GM12873 (cell line): ENCODE measurements around the gene TNS1.

Experiments
- TF ChIP-seq, protein P1 (sequence below): IDR thresholded peaks from 2 replicates; pipeline ENCODE4 v1.5.1; 2012; ENCODE audit warnings: low read depth, mild to moderate bottlenecking, moderate library complexity, low read length, control low read depth; ENCODE audit not compliant: insufficient read depth; ENCODE audit errors: missing control alignments

Gene TNS1

DNA sequence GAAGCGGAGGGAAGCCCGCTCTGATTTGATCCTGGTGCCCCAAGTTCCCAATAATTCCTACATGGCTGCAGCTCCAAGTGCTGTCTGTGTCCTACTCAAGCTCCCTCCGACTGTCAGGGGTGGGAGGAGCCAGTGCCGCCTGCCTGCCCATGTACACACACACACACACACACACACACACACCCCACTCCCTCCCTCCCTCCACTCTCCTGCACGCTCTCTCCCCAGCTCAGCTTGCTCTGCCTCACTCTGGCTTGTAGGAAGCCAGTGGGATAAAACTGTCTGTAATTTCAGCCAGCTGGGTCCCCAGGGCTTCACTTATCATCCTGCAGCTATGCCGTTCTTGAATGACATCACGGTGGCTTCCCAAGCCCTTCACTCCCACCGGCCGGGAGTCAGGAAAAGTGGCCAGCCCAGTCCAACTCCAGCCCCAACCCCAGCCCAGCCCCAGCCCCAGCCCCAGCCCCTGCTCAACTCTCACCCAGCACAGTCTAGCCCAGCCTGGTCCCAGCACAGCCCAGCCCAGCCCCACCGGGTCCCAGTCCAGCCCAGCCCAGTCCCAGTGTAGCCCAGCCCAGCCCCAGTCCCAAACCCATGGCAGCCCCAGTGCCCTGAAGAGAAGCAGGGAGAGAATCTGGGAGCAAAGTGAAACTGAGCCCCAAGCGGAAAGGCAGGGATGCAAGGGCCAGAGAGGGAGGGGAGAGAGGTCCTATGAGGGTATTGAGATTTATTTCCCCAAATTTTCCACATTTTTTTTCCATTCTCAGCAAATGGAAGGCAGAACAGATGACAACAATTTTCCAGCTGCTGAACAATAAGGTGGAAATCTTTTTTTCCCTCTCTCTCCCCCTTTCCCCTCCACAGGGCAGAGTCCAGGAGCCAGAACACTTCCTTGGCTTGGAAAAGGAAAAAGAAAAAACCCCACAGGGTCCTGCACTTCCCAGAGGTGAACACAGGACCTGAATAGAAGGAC, 144.0 kb downstream of the TNS1 start:
- TF ChIP-seq, protein P1, sequence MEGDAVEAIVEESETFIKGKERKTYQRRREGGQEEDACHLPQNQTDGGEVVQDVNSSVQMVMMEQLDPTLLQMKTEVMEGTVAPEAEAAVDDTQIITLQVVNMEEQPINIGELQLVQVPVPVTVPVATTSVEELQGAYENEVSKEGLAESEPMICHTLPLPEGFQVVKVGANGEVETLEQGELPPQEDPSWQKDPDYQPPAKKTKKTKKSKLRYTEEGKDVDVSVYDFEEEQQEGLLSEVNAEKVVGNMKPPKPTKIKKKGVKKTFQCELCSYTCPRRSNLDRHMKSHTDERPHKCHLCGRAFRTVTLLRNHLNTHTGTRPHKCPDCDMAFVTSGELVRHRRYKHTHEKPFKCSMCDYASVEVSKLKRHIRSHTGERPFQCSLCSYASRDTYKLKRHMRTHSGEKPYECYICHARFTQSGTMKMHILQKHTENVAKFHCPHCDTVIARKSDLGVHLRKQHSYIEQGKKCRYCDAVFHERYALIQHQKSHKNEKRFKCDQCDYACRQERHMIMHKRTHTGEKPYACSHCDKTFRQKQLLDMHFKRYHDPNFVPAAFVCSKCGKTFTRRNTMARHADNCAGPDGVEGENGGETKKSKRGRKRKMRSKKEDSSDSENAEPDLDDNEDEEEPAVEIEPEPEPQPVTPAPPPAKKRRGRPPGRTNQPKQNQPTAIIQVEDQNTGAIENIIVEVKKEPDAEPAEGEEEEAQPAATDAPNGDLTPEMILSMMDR = no peak

DNA sequence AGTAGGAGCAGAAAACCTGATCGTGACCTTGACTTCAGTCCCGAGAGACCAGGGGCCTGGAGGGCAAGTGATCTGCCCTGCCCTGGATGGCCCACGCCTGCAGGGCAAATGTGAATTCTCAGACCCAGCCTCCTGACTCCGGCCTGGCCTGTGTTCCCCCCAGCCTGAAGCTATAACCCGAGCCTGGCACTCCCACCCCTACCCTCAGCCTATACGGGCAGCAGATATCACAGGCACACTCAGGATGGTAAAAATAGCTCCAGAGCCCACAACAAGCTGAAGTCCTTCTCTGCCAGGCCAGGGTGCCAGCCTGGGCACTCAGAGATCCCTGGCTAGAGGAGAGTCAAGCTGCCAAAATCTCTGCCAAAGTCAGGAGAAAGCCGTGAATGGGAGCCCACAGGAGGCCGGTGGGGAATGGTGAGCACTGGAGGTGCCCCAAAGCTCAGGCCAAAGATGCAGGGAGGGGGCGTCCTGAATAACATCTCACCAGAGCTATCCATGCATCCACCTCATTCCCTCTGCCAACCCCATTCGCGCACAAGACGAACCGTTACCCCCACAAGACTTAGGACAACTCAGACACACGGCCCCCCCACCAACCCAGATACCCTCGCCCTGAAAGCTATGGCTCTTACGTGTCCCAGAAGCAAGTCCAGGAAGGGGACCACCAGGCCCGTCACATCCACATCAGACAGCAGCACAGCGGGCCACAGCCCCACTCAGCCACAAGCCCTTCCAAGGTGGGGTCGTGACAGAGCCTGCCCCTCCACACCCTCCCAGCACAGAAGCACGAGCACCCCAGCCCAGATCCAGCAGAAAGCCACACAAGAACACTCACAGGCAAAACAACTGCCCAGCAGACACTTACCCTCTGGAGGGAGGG, 144.9 kb downstream of the TNS1 start:
- TF ChIP-seq, protein P1 = no peak

DNA sequence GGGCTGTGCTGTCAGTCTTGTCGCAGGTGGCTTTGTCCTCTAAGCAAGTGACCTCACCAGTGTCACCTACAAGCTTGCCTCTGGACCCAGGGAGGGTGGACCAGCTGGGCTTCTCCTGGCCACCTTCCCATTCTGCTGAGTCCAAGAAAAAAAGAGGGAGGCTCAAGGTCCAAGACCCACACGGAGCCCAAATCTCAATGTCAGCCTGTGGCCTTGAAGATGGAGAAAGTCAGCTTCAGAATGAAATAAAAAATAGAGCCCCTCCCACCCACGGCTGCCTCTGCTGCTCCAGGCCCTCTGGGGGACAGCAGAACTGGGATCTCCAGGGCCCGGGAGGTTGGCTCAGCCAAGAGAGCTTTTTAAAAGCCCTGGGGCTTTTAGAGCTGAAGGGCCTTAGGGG, 145.9 kb downstream of the TNS1 start:
- TF ChIP-seq, protein P1 = no peak

DNA sequence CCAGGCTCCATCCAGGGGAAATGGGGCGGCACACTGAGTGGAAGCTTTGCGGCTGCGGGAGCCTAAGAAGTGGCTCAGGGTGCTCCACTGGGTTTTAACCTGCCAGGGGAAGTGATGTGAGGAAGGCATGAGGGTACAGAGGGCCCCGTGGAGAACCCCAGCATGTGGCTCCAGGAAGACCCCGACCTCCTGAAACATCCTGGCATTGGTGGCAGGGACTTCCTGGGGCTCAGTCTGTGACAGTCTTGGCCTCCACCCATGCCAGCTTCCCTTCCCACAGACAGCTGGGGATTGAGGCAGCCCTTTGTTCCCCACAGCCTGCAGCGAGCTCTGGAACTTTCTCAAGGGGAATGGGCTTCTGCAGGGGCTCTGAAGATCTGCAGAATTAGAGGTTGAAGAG, 146.6 kb downstream of the TNS1 start:
- TF ChIP-seq, protein P1 = no peak

DNA sequence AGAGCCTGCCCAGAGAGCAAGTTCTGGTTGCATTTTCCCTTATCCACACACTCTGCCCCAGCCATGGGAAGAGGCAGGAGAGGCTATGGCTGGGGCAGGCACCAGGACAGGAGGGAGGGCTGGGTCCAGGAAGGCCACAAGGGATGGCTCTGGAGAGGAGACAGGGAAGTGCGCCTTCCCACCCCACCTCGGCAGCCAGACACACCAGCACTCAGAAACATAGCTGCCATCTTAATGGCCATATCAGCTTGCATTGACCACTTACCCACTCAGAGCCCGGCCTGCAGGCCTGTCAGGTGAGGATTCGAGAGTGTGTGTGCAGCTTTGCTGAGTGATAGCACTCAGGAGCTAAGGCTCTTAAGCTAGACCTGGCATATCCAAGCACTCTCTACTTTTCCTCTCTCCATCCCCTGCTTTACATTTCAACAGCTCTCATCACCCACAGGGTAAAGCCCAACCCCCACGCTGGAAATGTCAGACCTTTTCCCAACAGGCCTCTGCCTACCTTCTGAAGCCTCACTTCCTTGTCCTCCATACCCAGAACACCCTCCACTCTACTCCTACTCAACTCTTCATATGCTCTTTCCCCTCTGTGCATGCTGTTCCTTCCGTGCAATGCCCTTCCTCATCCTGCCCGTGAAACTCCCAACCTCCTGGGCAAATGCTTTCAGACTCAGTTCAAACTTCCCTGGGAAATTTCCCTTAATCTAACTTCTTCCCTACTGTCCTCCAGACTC, 147.9 kb downstream of the TNS1 start:
- TF ChIP-seq, protein P1 = no peak

DNA sequence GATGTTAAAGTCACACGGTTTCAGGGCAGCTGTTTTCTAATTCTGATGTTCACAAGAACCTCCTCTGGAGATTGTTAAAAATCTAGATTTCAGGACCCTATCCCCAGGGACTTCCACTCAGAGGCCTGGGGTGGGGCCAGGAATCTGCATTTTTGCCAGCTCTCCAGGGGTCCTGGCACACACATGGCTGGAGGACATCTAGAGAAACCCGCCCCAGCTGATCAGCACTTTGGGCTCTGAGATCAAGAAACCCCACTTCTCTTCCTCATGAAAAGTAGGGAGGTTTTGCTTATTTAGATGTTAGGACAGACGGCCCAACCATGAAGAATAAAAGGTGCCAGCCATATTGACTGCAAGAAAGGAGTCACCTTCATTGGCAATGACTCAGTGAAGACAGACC, 148.8 kb downstream of the TNS1 start:
- TF ChIP-seq, protein P1 = no peak
